GM12878 (cell line): Measurements from ENCODE around the gene RPS5. TPM values are rescaled to one million over a fixed set of nuclear protein-coding genes. Genes with fewer than 3 reads are reported as not detected.

Source experiments
- BACH1 ChIP-seq: fragments of 450-650 bp; IDR thresholded peaks from 2 replicates; pipeline ENCODE4 v1.6.1; 2017; ENCODE audit warnings: mild to moderate bottlenecking, borderline replicate concordance
- CBX5 ChIP-seq: sonication (generic); IDR thresholded peaks from 2 replicates; pipeline ENCODE4 v1.6.1; 2016; ENCODE audit warnings: low read depth, moderate library complexity, mild to moderate bottlenecking, inconsistent platforms
- CREB1 ChIP-seq: IDR thresholded peaks from 2 replicates; pipeline ENCODE4 v1.6.1; 2012; ENCODE audit warnings: low read depth, mild to moderate bottlenecking, inconsistent platforms
- DPF2 ChIP-seq: fragments of 450-650 bp; IDR thresholded peaks from 2 replicates; pipeline ENCODE4 v1.6.1; 2017; ENCODE audit warnings: mild to moderate bottlenecking
- GATAD2B ChIP-seq: fragments of 450-650 bp; conservative IDR thresholded peaks from 2 replicates; pipeline ENCODE4 v1.6.1; 2017; ENCODE audit warnings: low read depth, mild to moderate bottlenecking, moderate library complexity
- HCFC1 ChIP-seq: fragments of 150-350 bp; IDR thresholded peaks from 2 replicates; pipeline ENCODE4 v1.6.1; 2014; ENCODE audit warnings: low read length
- IKZF1 ChIP-seq: fragments of 450-650 bp; conservative IDR thresholded peaks from 2 replicates; pipeline ENCODE4 v1.6.1; 2017; ENCODE audit warnings: antibody characterized with exemption, mild to moderate bottlenecking
- KDM1A ChIP-seq: fragments of 200-600 bp; sonication (generic); IDR thresholded peaks from 2 replicates; pipeline ENCODE4 v1.6.1; 2016; ENCODE audit warnings: borderline replicate concordance
- NRF1 ChIP-seq: conservative IDR thresholded peaks from 2 replicates; pipeline ENCODE4 v1.6.1; 2011; ENCODE audit warnings: mild to moderate bottlenecking, low read depth, low read length, improper control_type of control experiment
- PKNOX1 ChIP-seq: fragments of 450-650 bp; IDR thresholded peaks from 2 replicates; pipeline ENCODE4 v1.6.1; 2016; ENCODE audit warnings: mild to moderate bottlenecking
- POLR2AphosphoS2 ChIP-seq: IDR thresholded peaks from 2 replicates; pipeline ENCODE4 v1.6.1; 2011; ENCODE audit warnings: low read depth, mild to moderate bottlenecking, low read length, improper control_type of control experiment, moderate library complexity
- RAD51 ChIP-seq: fragments of 450-650 bp; IDR thresholded peaks from 2 replicates; pipeline ENCODE4 v1.6.1; 2016; ENCODE audit warnings: moderate library complexity, mild to moderate bottlenecking, inconsistent platforms
- RB1 ChIP-seq: fragments of 450-650 bp; formaldehyde crosslinking; IDR thresholded peaks from 2 replicates; pipeline ENCODE4 v1.6.1; 2017; ENCODE audit warnings: mild to moderate bottlenecking, borderline replicate concordance
- SIX5 ChIP-seq: IDR thresholded peaks from 2 replicates; pipeline ENCODE4 v1.6.1; 2011; ENCODE audit warnings: mild to moderate bottlenecking, low read depth, low read length, moderate library complexity; ENCODE audit not compliant: severe bottlenecking
- SMARCA5 ChIP-seq: fragments of 450-650 bp; IDR thresholded peaks from 2 replicates; pipeline ENCODE4 v1.6.1; 2017; ENCODE audit warnings: mild to moderate bottlenecking
- SMC3 ChIP-seq: IDR thresholded peaks from 2 replicates; pipeline ENCODE4 v1.6.1; 2011; ENCODE audit warnings: low read length, improper control_type of control experiment, borderline replicate concordance
- SP1 ChIP-seq: IDR thresholded peaks from one replicate; pipeline ENCODE4 v1.6.1; 2011; ENCODE audit warnings: low read depth, low read length
- SREBF2 ChIP-seq: IDR thresholded peaks from 2 replicates; pipeline ENCODE4 v1.6.1; 2012; ENCODE audit warnings: mild to moderate bottlenecking, low read length
- TCF12 ChIP-seq: IDR thresholded peaks from 2 replicates; pipeline ENCODE4 v1.6.1; 2011; ENCODE audit warnings: low read depth, mild to moderate bottlenecking, low read length
- ZNF24 ChIP-seq: fragments of 450-650 bp; IDR thresholded peaks from 2 replicates; pipeline ENCODE4 v1.6.1; 2017; ENCODE audit warnings: antibody characterized with exemption, mild to moderate bottlenecking
- polyA plus RNA-seq, 11 experiments: library from polyadenylated mRNA; depleted of rRNA in 4 of 11; unstranded in 6 of 11; stranded (reverse) in 5 of 11; fragments of >200 nt; fragmentation: Nextera tagmentation in 4 of 11; fragmentation: Illumina TruSeq in 1 of 11; extraction: Ambion mirVana in 4 of 11; extraction: Trizol in 1 of 11; gene quantifications; 1 replicate in 1 of 11; 2 replicates in 10 of 11; pipeline versions ENCODE4 v1.2.1 to v1.2.3, GENCODE V29; 2011 to 2016; ENCODE audit warnings: inconsistent platforms in 2 of 11, missing spikeins in 2 of 11, low read depth in 1 of 11
- total RNA-seq, 4 experiments: library from RNA; depleted of rRNA in 3 of 4; stranded (reverse); fragments of >200 nt in 3 of 4; fragmentation: Illumina TruSeq in 1 of 4; extraction: Trizol in 1 of 4; gene quantifications; 2 replicates each; pipeline versions ENCODE4 v1.2.1 to v1.2.3, GENCODE V29; 2013 to 2021
- TF ChIP-seq, protein P1 (sequence below): fragments of 450-650 bp; formaldehyde crosslinking; IDR thresholded peaks from 2 replicates; pipeline ENCODE4 v1.5.0; 2022; ENCODE audit warnings: mild to moderate bottlenecking, missing genetic modification characterization
- TF ChIP-seq, protein P2 (sequence below): IDR thresholded peaks from 2 replicates; pipeline ENCODE4 v1.6.1; 2012; ENCODE audit warnings: low read depth, low read length, improper control_type of control experiment
- TF ChIP-seq, protein P3 (sequence below): fragments of 450-650 bp; IDR thresholded peaks from 2 replicates; pipeline ENCODE4 v1.6.1; 2014; ENCODE audit warnings: mild to moderate bottlenecking

RPS5 gene
- total and polyA plus RNA-seq, 10 of the 15 experiments (the other 5 are each of a cell fraction or from before 2014, with no cell fraction given) = 1,284 to 3,652 (median 1,922) TPM

GRCh38 chr19:58362272-58362994 is 24.6 kb upstream of the RPS5 start, which contains the start of gene ZNF497 (continued):
- TF ChIP-seq, protein P1, sequence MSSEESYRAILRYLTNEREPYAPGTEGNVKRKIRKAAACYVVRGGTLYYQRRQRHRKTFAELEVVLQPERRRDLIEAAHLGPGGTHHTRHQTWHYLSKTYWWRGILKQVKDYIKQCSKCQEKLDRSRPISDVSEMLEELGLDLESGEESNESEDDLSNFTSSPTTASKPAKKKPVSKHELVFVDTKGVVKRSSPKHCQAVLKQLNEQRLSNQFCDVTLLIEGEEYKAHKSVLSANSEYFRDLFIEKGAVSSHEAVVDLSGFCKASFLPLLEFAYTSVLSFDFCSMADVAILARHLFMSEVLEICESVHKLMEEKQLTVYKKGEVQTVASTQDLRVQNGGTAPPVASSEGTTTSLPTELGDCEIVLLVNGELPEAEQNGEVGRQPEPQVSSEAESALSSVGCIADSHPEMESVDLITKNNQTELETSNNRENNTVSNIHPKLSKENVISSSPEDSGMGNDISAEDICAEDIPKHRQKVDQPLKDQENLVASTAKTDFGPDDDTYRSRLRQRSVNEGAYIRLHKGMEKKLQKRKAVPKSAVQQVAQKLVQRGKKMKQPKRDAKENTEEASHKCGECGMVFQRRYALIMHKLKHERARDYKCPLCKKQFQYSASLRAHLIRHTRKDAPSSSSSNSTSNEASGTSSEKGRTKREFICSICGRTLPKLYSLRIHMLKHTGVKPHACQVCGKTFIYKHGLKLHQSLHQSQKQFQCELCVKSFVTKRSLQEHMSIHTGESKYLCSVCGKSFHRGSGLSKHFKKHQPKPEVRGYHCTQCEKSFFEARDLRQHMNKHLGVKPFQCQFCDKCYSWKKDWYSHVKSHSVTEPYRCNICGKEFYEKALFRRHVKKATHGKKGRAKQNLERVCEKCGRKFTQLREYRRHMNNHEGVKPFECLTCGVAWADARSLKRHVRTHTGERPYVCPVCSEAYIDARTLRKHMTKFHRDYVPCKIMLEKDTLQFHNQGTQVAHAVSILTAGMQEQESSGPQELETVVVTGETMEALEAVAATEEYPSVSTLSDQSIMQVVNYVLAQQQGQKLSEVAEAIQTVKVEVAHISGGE (CRISPR knock-in tag) = peak; percentile 59
- TF ChIP-seq PKNOX1 (peak; percentile 88), HCFC1 (peak; percentile 73), TCF12 (peak; percentile 9), RB1 (peak; percentile 82), POLR2AphosphoS2 (peak; percentile 31; the same call in 1 of the 2 replicates), KDM1A (no peak), NRF1 (peak; percentile 79), SMC3 (no peak; the same call in 1 of the 2 replicates), SREBF2 (0 out of 2 replicates have a peak, but pooled peaks have one; percentile 18), RAD51 (no peak), GATAD2B (no peak; the same call in 1 of the 2 replicates), IKZF1 (peak; percentile 91), ZNF24 (peak; percentile 91), CBX5 (no peak), SP1 (peak; percentile 38), CREB1 (0 out of 2 replicates have a peak, but pooled peaks have one; percentile 45), SIX5 (peak; percentile 38), BACH1 (peak; percentile 52; the same call in 1 of the 2 replicates), SMARCA5 (no peak), DPF2 (no peak)
- TF ChIP-seq, protein P2, sequence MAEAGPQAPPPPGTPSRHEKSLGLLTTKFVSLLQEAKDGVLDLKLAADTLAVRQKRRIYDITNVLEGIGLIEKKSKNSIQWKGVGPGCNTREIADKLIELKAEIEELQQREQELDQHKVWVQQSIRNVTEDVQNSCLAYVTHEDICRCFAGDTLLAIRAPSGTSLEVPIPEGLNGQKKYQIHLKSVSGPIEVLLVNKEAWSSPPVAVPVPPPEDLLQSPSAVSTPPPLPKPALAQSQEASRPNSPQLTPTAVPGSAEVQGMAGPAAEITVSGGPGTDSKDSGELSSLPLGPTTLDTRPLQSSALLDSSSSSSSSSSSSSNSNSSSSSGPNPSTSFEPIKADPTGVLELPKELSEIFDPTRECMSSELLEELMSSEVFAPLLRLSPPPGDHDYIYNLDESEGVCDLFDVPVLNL = 0 out of 2 replicates have a peak, but pooled peaks have one; percentile 14
- TF ChIP-seq, protein P3, sequence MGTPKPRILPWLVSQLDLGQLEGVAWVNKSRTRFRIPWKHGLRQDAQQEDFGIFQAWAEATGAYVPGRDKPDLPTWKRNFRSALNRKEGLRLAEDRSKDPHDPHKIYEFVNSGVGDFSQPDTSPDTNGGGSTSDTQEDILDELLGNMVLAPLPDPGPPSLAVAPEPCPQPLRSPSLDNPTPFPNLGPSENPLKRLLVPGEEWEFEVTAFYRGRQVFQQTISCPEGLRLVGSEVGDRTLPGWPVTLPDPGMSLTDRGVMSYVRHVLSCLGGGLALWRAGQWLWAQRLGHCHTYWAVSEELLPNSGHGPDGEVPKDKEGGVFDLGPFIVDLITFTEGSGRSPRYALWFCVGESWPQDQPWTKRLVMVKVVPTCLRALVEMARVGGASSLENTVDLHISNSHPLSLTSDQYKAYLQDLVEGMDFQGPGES = 0 out of 2 replicates have a peak, but pooled peaks have one; percentile 30
